HFFc6 (cell line): Measurements from ENCODE around the gene TBX1. TPM values are rescaled to one million over a fixed set of nuclear protein-coding genes. Genes with fewer than 3 reads are reported as not detected.
A peak's percentile ranks its signal among the peaks of the same experiment; 100 is the strongest.

Experiments used
- DNase-seq: peaks from one replicate; pipeline ENCODE4 v3.0.0-alpha.2; 2018
- H3K27ac Mint-ChIP-seq: 2 replicates; pipeline ENCODE4 v1.8.0; 2020; ENCODE audit warnings: mild to moderate bottlenecking, mixed read lengths
- H3K27me3 Mint-ChIP-seq: 2 replicates; pipeline ENCODE4 v1.8.0; 2021; ENCODE audit warnings: mild to moderate bottlenecking, moderate library complexity, mixed read lengths; ENCODE audit not compliant: insufficient read depth
- H3K36me3 Mint-ChIP-seq: 2 replicates; pipeline ENCODE4 v1.8.0; 2021; ENCODE audit warnings: low read depth, mixed read lengths
- H3K4me1 Mint-ChIP-seq: 2 replicates; pipeline ENCODE4 v1.8.0; 2020; ENCODE audit warnings: low read depth, mixed read lengths
- H3K4me3 Mint-ChIP-seq: 2 replicates; pipeline ENCODE4 v1.8.0; 2020; ENCODE audit warnings: mild to moderate bottlenecking, moderate library complexity, mixed read lengths
- H3K9me3 Mint-ChIP-seq: 2 replicates; pipeline ENCODE4 v1.8.0; 2020; ENCODE audit warnings: mild to moderate bottlenecking, mixed read lengths
- CTCF ChIP-seq: fragments of 200-600 bp; sonication (generic); IDR thresholded peaks from 2 replicates; pipeline ENCODE4 v1.5.0; 2021; ENCODE audit warnings: antibody characterized with exemption, mild to moderate bottlenecking
- total RNA-seq, 6 experiments: library from RNA; stranded (reverse); fragmentation: NEBNext Ultra II Directional; extraction: Animal tissue kit (Norgen Biotek cat#: 25700); gene quantifications; 2 replicates in 1 of 6; 3 replicates in 5 of 6; pipeline ENCODE4 v1.2.3, GENCODE V29; 2021

Gene TBX1
- total RNA-seq, 6 experiments from 2014 or later: 0.14 to 1.1 (median 0.73) TPM; not detected in 1

- TF ChIP-seq CTCF: no peak
- no peaks in the 10 kb centered on the region for H3K4me1 Mint-ChIP-seq
- no peak for DNase-seq
- peaks cover 15% of the 10 kb centered on the region for H3K27me3 Mint-ChIP-seq
- H3K4me3 Mint-ChIP-seq: peak overlapping the region; percentile 36
- H3K9me3 Mint-ChIP-seq: no peaks in the 10 kb centered on the region
- no peak overlapping the region for H3K27ac Mint-ChIP-seq
- H3K36me3 Mint-ChIP-seq: no peaks in the 10 kb centered on the region
Measured at GRCh38 chr22:19715188-19715930, 45.2 kb upstream of the TBX1 start.

- Mint-ChIP-seq H3K4me3 (no peak overlapping the region), H3K27ac (no peak overlapping the region), H3K9me3 (no peaks in the 10 kb centered on the region), H3K27me3 (peaks cover 11% of the 10 kb centered on the region), H3K4me1 (no peaks in the 10 kb centered on the region), H3K36me3 (no peaks in the 10 kb centered on the region)
- no peak for TF ChIP-seq CTCF
- no peak for DNase-seq
Measured at GRCh38 chr22:19716041-19716828, 44.3 kb upstream of the TBX1 start.

- no peaks in the 10 kb centered on the region for H3K4me1 Mint-ChIP-seq
Measured at GRCh38 chr22:19716829-19717105, 43.8 kb upstream of the TBX1 start.

GRCh38 chr22:19717181-19717580 is 43.4 kb upstream of the TBX1 start:
- no peak for DNase-seq
- H3K27ac Mint-ChIP-seq: no peak overlapping the region
- TF ChIP-seq CTCF: no peak
- no peak overlapping the region for H3K4me3 Mint-ChIP-seq
- H3K9me3 Mint-ChIP-seq: no peaks in the 10 kb centered on the region
- peaks cover 8% of the 10 kb centered on the region; the same call in 1 of the 2 replicates for H3K27me3 Mint-ChIP-seq
- no peaks in the 10 kb centered on the region for H3K4me1 Mint-ChIP-seq
- H3K36me3 Mint-ChIP-seq: no peaks in the 10 kb centered on the region

More at GRCh38 chr22:19716829-19717105, 43.8 kb upstream of the TBX1 start:
- Mint-ChIP-seq H3K36me3 (no peaks in the 10 kb centered on the region), H3K27ac (no peak overlapping the region), H3K27me3 (peaks cover 8% of the 10 kb centered on the region; the same call in 1 of the 2 replicates), H3K4me3 (no peak overlapping the region), H3K9me3 (no peaks in the 10 kb centered on the region)
- no peak for TF ChIP-seq CTCF
- no peak for DNase-seq

- H3K27ac Mint-ChIP-seq: no peak overlapping the region
- no peaks in the 10 kb centered on the region for H3K9me3 Mint-ChIP-seq
- no peaks in the 10 kb centered on the region for H3K36me3 Mint-ChIP-seq
- no peaks in the 10 kb centered on the region for H3K4me1 Mint-ChIP-seq
- H3K4me3 Mint-ChIP-seq: peak overlapping the region; percentile 84
- peaks cover 8% of the 10 kb centered on the region; the same call in 1 of the 2 replicates for H3K27me3 Mint-ChIP-seq
- peak; percentile 39 for DNase-seq
- TF ChIP-seq CTCF: peak; percentile 97
Measured at GRCh38 chr22:19717691-19718455, 42.7 kb upstream of the TBX1 start.
